Activated naive CD8-positive, alpha-beta T cell (primary cell): ENCODE data around the gene LIN28A.

Experiments
- H3K27ac Mint-ChIP-seq: one replicate; pipeline ENCODE4 v1.8.0; 2021; ENCODE audit warnings: mixed read lengths
- H3K27me3 Mint-ChIP-seq: one replicate; pipeline ENCODE4 v1.8.0; 2021; ENCODE audit warnings: mixed read lengths
- H3K36me3 Mint-ChIP-seq: one replicate; pipeline ENCODE4 v1.8.0; 2021; ENCODE audit warnings: mixed read lengths
- H3K4me1 Mint-ChIP-seq: one replicate; pipeline ENCODE4 v1.8.0; 2021; ENCODE audit warnings: low read depth, mixed read lengths
- H3K4me3 Mint-ChIP-seq: one replicate; pipeline ENCODE4 v1.8.0; 2021; ENCODE audit warnings: mild to moderate bottlenecking, mixed read lengths
- H3K9me3 Mint-ChIP-seq: one replicate; pipeline ENCODE4 v1.8.0; 2021; ENCODE audit warnings: low read depth, mixed read lengths

Gene LIN28A

DNA sequence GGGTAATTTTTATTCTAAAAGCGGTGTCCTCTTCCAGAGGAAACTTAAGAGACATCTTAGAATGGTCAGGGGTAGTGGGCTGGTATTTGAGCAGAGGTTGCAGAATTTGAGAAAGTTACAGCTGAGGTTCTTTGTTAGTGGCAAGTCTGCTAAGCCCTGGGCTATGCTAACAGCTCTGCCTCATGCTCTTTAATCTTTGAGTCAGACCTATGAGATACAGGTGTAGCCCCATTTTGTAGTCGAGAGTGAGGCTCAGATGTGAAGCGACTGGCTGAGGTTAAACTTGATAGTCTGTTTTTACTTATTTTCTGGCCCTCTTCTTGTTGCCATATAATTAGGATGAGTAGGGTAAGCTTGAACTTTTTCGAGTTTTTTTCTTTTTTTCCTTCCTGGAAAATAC, 66.3 kb downstream of the LIN28A start:
- H3K27me3 Mint-ChIP-seq = no peaks in the 10 kb centered on the region
- H3K27ac Mint-ChIP-seq = peak overlapping the region; percentile 34
- H3K4me3 Mint-ChIP-seq = no peak overlapping the region
- H3K4me1 Mint-ChIP-seq = peaks cover 41% of the 10 kb centered on the region
- peaks cover 14% of the 10 kb centered on the region for H3K36me3 Mint-ChIP-seq
- no peaks in the 10 kb centered on the region for H3K9me3 Mint-ChIP-seq

DNA sequence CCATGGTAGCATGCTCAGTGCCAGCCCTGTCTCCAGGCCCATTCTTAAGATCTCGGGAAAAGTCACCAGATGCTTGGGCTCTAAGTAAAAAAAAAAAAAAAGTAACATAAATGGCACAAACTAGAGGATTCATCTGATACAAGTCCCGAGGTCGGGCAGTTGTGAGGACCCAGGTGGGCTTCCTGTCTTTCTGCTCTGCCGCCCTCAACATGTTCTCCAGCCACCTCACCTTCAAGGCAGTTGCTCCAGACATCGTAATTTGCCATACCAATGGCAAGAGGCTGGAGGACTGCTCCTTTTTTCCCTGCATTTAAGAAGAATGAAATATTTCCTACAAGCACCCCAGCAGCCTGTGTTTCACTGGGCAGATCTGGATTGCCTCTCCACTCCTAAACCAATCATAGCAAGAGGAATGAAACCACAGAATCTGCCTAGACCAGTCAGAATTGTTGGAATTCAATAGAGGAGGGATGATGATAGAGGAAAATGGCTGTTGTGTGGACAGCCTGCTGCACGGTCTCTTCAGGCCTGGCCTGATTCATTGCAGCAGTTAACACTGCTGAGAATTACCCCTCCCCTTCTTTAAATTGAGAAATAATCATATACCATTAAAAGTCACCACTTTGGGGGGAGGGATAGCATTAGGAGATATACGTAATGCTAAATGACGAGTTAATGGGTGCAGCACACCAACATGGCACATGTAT, 67.0 kb downstream of the LIN28A start:
- peak overlapping the region; percentile 79 for H3K27ac Mint-ChIP-seq
- peaks cover 14% of the 10 kb centered on the region for H3K36me3 Mint-ChIP-seq
- H3K4me1 Mint-ChIP-seq = peaks cover 41% of the 10 kb centered on the region
- no peak overlapping the region for H3K4me3 Mint-ChIP-seq
- no peaks in the 10 kb centered on the region for H3K27me3 Mint-ChIP-seq
- no peaks in the 10 kb centered on the region for H3K9me3 Mint-ChIP-seq

DNA sequence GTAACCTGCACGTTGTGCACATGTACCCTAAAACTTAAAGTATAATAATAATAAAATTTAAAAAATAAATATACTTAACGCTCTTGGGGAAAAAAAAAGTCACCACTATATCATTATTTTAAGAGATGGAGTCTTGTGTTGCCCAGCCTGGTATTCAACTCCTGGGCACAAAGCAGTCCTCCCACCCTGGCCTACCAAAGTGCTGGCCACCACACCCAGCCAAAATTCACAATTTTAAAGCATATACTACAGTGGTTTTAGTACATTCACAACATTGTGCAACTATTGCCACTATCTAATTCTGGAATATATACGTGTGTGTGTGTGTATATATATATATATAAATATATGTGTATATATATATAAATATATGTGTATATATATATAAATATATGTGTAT, 67.5 kb downstream of the LIN28A start:
- H3K9me3 Mint-ChIP-seq = no peaks in the 10 kb centered on the region
- H3K4me1 Mint-ChIP-seq = peaks cover 45% of the 10 kb centered on the region
- no peak overlapping the region for H3K4me3 Mint-ChIP-seq
- H3K27me3 Mint-ChIP-seq = no peaks in the 10 kb centered on the region
- peaks cover 13% of the 10 kb centered on the region for H3K36me3 Mint-ChIP-seq
- no peak overlapping the region for H3K27ac Mint-ChIP-seq

DNA sequence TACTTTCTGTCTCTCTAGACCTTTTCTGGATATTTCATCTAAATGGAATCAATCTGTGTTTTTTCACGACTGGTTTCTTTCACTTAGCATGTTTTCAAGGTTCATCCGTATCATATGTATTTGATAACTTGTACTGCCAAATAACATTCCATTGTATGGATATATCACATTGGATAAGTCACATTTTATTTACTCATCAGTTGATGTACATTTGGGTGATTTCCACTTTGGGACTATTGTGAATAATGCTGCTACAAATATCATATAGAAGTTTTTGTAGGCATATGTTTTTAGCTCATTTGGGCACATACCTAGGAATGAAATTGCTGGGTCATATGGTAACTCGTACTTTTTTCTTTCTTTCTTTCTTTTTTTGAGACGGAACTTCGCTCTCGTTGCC, 68.4 kb downstream of the LIN28A start:
- H3K27ac Mint-ChIP-seq = peak overlapping the region; percentile 84
- H3K9me3 Mint-ChIP-seq = no peaks in the 10 kb centered on the region
- H3K4me1 Mint-ChIP-seq = peaks cover 41% of the 10 kb centered on the region
- peaks cover 8% of the 10 kb centered on the region for H3K36me3 Mint-ChIP-seq
- no peaks in the 10 kb centered on the region for H3K27me3 Mint-ChIP-seq
- no peak overlapping the region for H3K4me3 Mint-ChIP-seq
